CD4-positive, alpha-beta T cell treated with Interleukin-15 for 4 hours (primary cell): ENCODE data around the gene TXNDC11.
A peak's percentile ranks its signal among the peaks of the same experiment; 100 is the strongest.

ENCODE experiments used
- DNase-seq: peaks from one replicate; pipeline ENCODE4 v3.0.0-alpha.2; 2020; ENCODE audit warnings: low spot score

The TXNDC11 gene

GRCh38 chr16:11673091-11674000 lies 69.3 kb downstream of the TXNDC11 start:
- DNase-seq = no peak

GRCh38 chr16:11672206-11673090 lies 70.2 kb downstream of the TXNDC11 start:
- no peak for DNase-seq

- no peak for DNase-seq
Measured at GRCh38 chr16:11671676-11672075, 71.0 kb downstream of the TXNDC11 start.

- no peak for DNase-seq
Measured at GRCh38 chr16:11671271-11671670, 71.4 kb downstream of the TXNDC11 start.

GRCh38 chr16:11670171-11671131 lies 72.2 kb downstream of the TXNDC11 start:
- DNase-seq = peak; percentile 25

GRCh38 chr16:11669380-11670146 lies 73.1 kb downstream of the TXNDC11 start:
- DNase-seq = no peak

GRCh38 chr16:11668623-11669379 lies 73.9 kb downstream of the TXNDC11 start:
- DNase-seq = no peak

GRCh38 chr16:11667824-11668622 lies 74.6 kb downstream of the TXNDC11 start, which contains the start of gene SNN:
TSS of gene SNN (plus strand) at chr16:11668455. CDS start at chr16:11676060, 7,605 bp downstream.
- peak; percentile 86 for DNase-seq

GRCh38 chr16:11667221-11667823 lies 75.3 kb downstream of the TXNDC11 start:
- DNase-seq = no peak

- DNase-seq = no peak
Measured at GRCh38 chr16:11666103-11667055, 76.3 kb downstream of the TXNDC11 start.

- no peak for DNase-seq
Measured at GRCh38 chr16:11665071-11665491, 77.6 kb downstream of the TXNDC11 start.

GRCh38 chr16:11662582-11662981 lies 80.1 kb downstream of the TXNDC11 start:
- DNase-seq = no peak

GRCh38 chr16:11660565-11660964 lies 82.1 kb downstream of the TXNDC11 start:
- no peak for DNase-seq

- DNase-seq = no peak
Measured at GRCh38 chr16:11658896-11659708, 83.6 kb downstream of the TXNDC11 start.

GRCh38 chr16:11657556-11657955 lies 85.1 kb downstream of the TXNDC11 start:
- DNase-seq = no peak

- no peak for DNase-seq
Measured at GRCh38 chr16:11655655-11656054, 87.0 kb downstream of the TXNDC11 start.

GRCh38 chr16:11651796-11652195 lies 90.9 kb downstream of the TXNDC11 start:
- DNase-seq = no peak
